BE2C (cell line): ENCODE results near the gene TAOK2.

Experiments used
- DNase-seq: peaks from one replicate; pipeline ENCODE4 v3.0.0-alpha.2; 2020
- H3K27me3 ChIP-seq: fragments of 250-450 bp; sonication (Bioruptor Pico); 2 replicates; pipeline ENCODE4 v1.5.1; 2020; ENCODE audit warnings: mild to moderate bottlenecking
- H3K36me3 ChIP-seq: fragments of 250-450 bp; sonication (Bioruptor Pico); 2 replicates; pipeline ENCODE4 v1.5.1; 2020; ENCODE audit warnings: mild to moderate bottlenecking
- H3K4me1 ChIP-seq: fragments of 250-450 bp; sonication (Bioruptor Pico); 2 replicates; pipeline ENCODE4 v1.5.1; 2020
- H3K4me3 ChIP-seq: 2 replicates; pipeline ENCODE4 v1.5.1; 2011; ENCODE audit warnings: low read depth, low read length
- H3K9me3 ChIP-seq: fragments of 250-450 bp; sonication (Bioruptor Pico); 2 replicates; pipeline ENCODE4 v1.5.1; 2020
- TF ChIP-seq, protein P1 (sequence below): IDR thresholded peaks from 2 replicates; pipeline ENCODE4 v1.5.1; 2012; ENCODE audit warnings: mild to moderate bottlenecking, low read depth, low read length

The TAOK2 gene

DNA sequence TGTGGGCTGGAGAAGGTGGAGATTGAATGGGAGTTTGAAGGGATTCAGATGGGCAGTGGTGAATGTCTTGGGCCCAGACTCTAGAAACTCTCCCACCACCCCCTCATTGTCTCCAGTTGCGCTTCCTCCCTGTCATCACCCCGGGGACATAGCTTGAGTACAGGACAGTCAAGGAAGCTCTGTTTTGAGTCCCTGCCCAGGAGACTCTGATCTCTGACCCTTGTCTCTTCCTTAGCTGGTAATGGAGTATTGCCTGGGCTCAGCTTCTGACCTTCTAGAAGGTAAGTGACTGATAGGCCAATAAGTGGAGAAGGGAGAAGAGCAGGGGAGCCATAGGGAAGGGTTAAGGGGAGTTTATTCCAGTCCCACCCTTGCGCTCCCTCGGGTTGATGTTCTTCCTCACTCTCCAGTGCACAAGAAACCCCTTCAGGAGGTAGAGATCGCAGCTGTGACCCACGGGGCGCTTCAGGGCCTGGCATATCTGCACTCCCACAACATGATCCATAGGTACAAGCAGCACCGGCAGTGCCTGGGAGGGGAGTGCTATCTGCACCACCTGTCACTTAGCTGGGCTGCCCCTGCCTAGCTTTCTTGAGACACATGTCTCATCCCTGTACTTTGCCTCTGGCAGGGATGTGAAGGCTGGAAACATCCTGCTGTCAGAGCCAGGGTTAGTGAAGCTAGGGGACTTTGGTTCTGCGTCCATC is 5.0 kb downstream of the TAOK2 start:
- no peak overlapping the region for H3K4me3 ChIP-seq
- H3K4me1 ChIP-seq = no peaks in the 10 kb centered on the region
- no peak for DNase-seq
- no peaks in the 10 kb centered on the region for H3K27me3 ChIP-seq
- peaks cover 62% of the 10 kb centered on the region for H3K36me3 ChIP-seq
- TF ChIP-seq, protein P1, sequence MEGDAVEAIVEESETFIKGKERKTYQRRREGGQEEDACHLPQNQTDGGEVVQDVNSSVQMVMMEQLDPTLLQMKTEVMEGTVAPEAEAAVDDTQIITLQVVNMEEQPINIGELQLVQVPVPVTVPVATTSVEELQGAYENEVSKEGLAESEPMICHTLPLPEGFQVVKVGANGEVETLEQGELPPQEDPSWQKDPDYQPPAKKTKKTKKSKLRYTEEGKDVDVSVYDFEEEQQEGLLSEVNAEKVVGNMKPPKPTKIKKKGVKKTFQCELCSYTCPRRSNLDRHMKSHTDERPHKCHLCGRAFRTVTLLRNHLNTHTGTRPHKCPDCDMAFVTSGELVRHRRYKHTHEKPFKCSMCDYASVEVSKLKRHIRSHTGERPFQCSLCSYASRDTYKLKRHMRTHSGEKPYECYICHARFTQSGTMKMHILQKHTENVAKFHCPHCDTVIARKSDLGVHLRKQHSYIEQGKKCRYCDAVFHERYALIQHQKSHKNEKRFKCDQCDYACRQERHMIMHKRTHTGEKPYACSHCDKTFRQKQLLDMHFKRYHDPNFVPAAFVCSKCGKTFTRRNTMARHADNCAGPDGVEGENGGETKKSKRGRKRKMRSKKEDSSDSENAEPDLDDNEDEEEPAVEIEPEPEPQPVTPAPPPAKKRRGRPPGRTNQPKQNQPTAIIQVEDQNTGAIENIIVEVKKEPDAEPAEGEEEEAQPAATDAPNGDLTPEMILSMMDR = no peak
- H3K9me3 ChIP-seq = no peaks in the 10 kb centered on the region

DNA sequence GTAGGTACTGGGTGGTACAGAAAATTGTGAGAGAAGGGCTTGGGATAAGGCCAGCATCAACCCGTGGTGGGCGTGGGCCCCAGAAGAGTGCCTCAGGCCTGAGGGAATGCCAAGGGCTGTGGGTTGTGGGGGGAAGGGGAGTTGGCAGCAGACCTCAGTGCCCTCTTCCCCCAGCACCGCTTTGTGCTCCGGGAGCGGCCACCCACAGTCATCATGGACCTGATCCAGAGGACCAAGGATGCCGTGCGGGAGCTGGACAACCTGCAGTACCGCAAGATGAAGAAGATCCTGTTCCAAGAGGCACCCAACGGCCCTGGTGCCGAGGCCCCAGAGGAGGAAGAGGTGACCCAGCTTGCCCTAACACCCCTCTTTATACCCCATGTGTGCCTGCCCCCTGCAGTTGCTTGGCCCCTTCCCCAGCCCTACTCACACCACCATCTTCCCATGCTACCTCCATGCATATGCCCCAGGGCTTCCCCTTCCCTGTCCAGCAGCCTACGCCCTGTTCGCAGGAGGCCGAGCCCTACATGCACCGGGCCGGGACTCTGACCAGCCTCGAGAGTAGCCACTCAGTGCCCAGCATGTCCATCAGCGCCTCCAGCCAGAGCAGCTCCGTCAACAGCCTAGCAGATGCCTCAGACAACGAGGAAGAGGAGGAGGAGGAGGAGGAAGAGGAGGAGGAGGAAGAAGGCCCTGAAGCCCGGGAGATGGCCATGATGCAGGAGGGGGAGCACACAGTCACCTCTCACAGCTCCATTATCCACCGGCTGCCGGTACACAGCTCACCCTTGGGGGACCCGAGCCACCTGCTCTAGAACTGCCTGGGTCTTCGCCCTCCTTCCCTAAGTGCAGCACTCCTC is 9.1 kb downstream of the TAOK2 start:
- Histone ChIP-seq H3K4me1 (no peaks in the 10 kb centered on the region), H3K9me3 (no peaks in the 10 kb centered on the region), H3K36me3 (peaks cover 98% of the 10 kb centered on the region), H3K4me3 (no peak overlapping the region), H3K27me3 (no peaks in the 10 kb centered on the region)
- DNase-seq = no peak
- TF ChIP-seq, protein P1 = no peak

DNA sequence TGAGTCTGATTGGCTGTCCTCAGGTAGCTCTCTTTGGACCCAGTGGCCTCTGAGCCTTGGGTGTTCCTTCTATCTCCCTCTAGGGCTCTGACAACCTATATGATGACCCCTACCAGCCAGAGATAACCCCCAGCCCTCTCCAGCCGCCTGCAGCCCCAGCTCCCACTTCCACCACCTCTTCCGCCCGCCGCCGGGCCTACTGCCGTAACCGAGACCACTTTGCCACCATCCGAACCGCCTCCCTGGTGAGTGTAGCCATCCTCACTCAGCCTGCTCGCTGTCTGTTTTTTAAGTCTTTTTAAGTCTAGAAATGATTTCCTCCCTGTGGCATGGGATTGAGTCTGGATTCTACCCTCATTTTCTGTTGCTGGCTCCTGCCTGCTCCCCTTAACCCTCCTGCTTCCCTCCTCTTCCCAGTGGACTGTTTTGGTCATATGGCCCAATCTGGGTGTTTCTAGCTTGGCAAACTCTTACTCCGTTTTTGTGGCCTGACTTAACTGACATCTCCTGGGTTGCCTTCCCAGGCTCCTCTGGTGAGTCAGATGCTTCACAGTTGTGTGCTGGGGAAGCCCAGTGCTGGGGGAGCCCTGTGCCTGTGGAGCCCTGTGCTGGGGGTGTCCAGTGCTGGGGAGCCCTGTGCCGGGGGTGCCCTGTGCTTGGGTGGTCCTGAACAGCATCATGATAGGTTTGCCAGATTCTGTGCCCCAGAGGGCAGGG is 9.9 kb downstream of the TAOK2 start:
- Histone ChIP-seq H3K4me1 (no peaks in the 10 kb centered on the region), H3K9me3 (no peaks in the 10 kb centered on the region), H3K4me3 (no peak overlapping the region), H3K36me3 (peaks cover 94% of the 10 kb centered on the region), H3K27me3 (no peaks in the 10 kb centered on the region)
- TF ChIP-seq, protein P1 = no peak
- DNase-seq = no peak

DNA sequence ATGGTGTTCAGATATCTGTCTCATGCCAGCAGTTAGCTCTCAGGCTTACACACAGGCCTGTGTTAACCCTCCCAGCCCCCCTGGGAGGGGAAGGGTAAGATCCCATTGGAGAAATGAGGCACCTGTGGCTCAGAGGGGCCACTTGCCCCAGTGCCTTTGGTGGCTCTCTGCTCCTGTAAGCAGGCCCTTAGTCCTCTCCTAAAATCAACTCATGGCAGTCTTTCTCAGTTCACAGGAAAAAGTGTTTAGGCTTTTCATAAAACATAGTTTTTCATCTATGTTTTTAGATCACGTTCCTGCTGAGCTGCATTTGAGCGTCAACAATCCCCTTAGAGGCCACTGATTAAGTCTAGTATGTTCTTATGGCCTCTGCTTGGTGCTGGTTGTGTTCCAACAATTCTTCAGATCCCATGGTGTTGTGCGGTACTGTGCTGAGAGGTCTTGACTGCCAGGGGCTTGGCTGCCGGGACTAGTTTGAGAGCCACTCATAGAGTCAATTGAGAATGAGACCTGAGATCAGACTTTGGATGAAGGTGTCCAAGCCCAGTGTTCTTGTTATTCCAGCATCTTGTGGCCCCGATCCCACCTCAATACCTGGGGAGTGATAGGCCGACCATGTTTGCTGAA is 10.6 kb downstream of the TAOK2 start:
- no peaks in the 10 kb centered on the region for H3K4me1 ChIP-seq
- peaks cover 94% of the 10 kb centered on the region for H3K36me3 ChIP-seq
- no peak overlapping the region for H3K4me3 ChIP-seq
- H3K27me3 ChIP-seq = no peaks in the 10 kb centered on the region
- TF ChIP-seq, protein P1 = no peak
- no peaks in the 10 kb centered on the region for H3K9me3 ChIP-seq
- no peak for DNase-seq

DNA sequence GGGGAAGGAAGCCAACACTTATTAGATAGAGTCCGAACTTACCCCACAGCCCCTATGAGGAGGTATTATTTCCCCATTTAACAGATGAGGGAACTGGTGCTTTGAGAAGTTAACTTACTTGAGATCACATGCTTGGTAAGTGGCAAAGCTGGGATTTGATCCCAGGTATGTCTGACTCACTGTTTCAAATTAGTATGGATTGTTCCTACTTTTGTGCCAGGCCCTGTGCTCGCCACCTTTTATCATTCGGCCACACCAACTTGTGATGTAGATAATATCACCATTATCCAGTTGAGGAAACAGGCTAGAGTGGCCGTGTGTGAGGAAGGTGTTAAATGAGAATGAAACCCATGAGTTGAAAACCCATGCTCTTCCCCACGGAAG is 11.1 kb downstream of the TAOK2 start:
- Histone ChIP-seq H3K9me3 (no peaks in the 10 kb centered on the region), H3K36me3 (peaks cover 93% of the 10 kb centered on the region), H3K27me3 (no peaks in the 10 kb centered on the region), H3K4me1 (no peaks in the 10 kb centered on the region), H3K4me3 (no peak overlapping the region)
- DNase-seq = no peak
- TF ChIP-seq, protein P1 = no peak
